ENCODE data around the gene MRM1.

GRCh38 chr17:36593656-36594316, 7.6 kb upstream of the MRM1 start:
- TF ChIP-seq CTCF (conservative IDR thresholded peaks at IDR 0.05 in 1 of 2, IDR thresholded peaks at IDR 0.05 in 1 of 2; ENCODE audit: low read depth in 1 of 2, low read length in 2 of 2), result no peak
- TF ChIP-seq EZH2 (IDR thresholded peaks at IDR 0.05; ENCODE audit: low read length, missing control alignments), result no peak

Data from fibroblast of lung (primary cell).